ENCODE data around the gene FBXO24. TPM values are rescaled to one million over a fixed set of nuclear protein-coding genes. Genes with fewer than 3 reads are reported as not detected.

Gene FBXO24
- total and polyA plus RNA-seq, 2 of the 4 experiments (the other 2 are of a cell fraction) = 0.43 to 0.54 TPM

- H4K20me1 ChIP-seq (ENCODE audit: insufficient read depth, low read length) = no peaks in the 10 kb centered on the region
- no TSS peak for BruUV-seq (replicated peaks)
- ATAC-seq (ENCODE audit: low read depth) = no peak
- H3K9me1 ChIP-seq (ENCODE audit: insufficient read depth, low read length) = no peaks in the 10 kb centered on the region
- in situ Hi-C loops (cut with MboI; ENCODE audit: low sequenced_read_pairs) = no loop called here
- no peak overlapping the region for H3K23ac ChIP-seq (ENCODE audit: low read depth, low read length)
- no peak overlapping the region for H2AFZ ChIP-seq (replicated peaks; ENCODE audit: low read length, poor library complexity)
- dilution Hi-C loops (cut with HindIII; ENCODE audit: low sequenced_read_pairs, unreplicated experiment) = no loop called here
- no peak overlapping the region for H4K5ac ChIP-seq (ENCODE audit: low read depth, low read length)
- H3K14ac ChIP-seq (replicated peaks; ENCODE audit: low read depth, low read length) = no peak overlapping the region
- no peak overlapping the region for H2AK5ac ChIP-seq (ENCODE audit: low read depth, low read length)
- no peaks in the 10 kb centered on the region for H3K4me1 ChIP-seq (ENCODE audit: control insufficient read depth, insufficient read depth, low read length)
- H3K4ac ChIP-seq (ENCODE audit: low read depth, low read length) = no peak overlapping the region
- H3K27ac ChIP-seq (ENCODE audit: insufficient read depth, low read length) = no peak overlapping the region
- DNase-seq = no peak
- H3K56ac ChIP-seq (ENCODE audit: extremely low read depth, insufficient read depth, low read length) = no peak overlapping the region
- ChIA-PET CTCF (no interaction called here), POLR2A (ENCODE audit: unreplicated experiment) (no interaction called here)
- no peak overlapping the region for H3K18ac ChIP-seq (ENCODE audit: low read depth, low read length)
- WGBS, 2 experiments (ENCODE audit: extremely low coverage in 2 of 2, insufficient read length in 1 of 2) = 50% methylated on average over 1 of the region's 24 CpGs; no CpG with 5 or more reads in 1 of the 2 experiments
- no peak overlapping the region for H3K4me3 ChIP-seq (ENCODE audit: insufficient read depth, low read depth, low read length)
- intact Hi-C loops (cut with micrococcal nuclease) = no loop called here
- no peak for TF ChIP-seq POLR2A (IDR thresholded peaks at IDR 0.05; ENCODE audit: low read depth, low read length)
- no peak for TF ChIP-seq BHLHE40 (IDR thresholded peaks at IDR 0.05; ENCODE audit: low read depth, low read length)
- TF ChIP-seq MXI1 (IDR thresholded peaks at IDR 0.05; ENCODE audit: borderline replicate concordance, low read depth, low read length) = no peak
- TF ChIP-seq MAFK (IDR thresholded peaks at IDR 0.05; ENCODE audit: low read depth, low read length) = no peak
- TF ChIP-seq USF2 (IDR thresholded peaks at IDR 0.05; ENCODE audit: low read depth, low read length) = no peak
- TF ChIP-seq RAD21 (IDR thresholded peaks at IDR 0.05; ENCODE audit: low read length) = no peak
- no peak for TF ChIP-seq FOS (IDR thresholded peaks at IDR 0.05; ENCODE audit: low read depth, low read length)
- no peak for TF ChIP-seq CEBPB (IDR thresholded peaks at IDR 0.05; ENCODE audit: low read depth, low read length)
- TF ChIP-seq CTCF (conservative IDR thresholded peaks at IDR 0.05; ENCODE audit: low read depth, low read length) = no peak
- no peak for TF ChIP-seq RFX5 (IDR thresholded peaks at IDR 0.05; ENCODE audit: low read depth, low read length)
- no peak for TF ChIP-seq NFE2L2 (IDR thresholded peaks at IDR 0.05; ENCODE audit: low read depth, low read length)
- no peak for TF ChIP-seq MAZ (IDR thresholded peaks at IDR 0.05; ENCODE audit: borderline replicate concordance, low read depth, low read length)
- TF ChIP-seq ELK1 (IDR thresholded peaks at IDR 0.05; ENCODE audit: borderline replicate concordance, low read depth, low read length) = no peak
- H3K9me3 ChIP-seq (ENCODE audit: control insufficient read depth, insufficient read depth, low read length) = no peaks in the 10 kb centered on the region
- H2BK20ac ChIP-seq (ENCODE audit: low read depth, low read length) = no peak overlapping the region
- H3K36me3 ChIP-seq (ENCODE audit: control insufficient read depth, insufficient read depth, low read length) = no peaks in the 10 kb centered on the region
- no peak overlapping the region for H2BK5ac ChIP-seq (ENCODE audit: low read depth, low read length, poor library complexity, severe bottlenecking)
- H3K4me2 ChIP-seq (ENCODE audit: low read depth, low read length) = no peak overlapping the region
- no peak overlapping the region for H2BK15ac ChIP-seq (ENCODE audit: low read depth, low read length)
- H2AK9ac ChIP-seq (replicated peaks; ENCODE audit: low read depth, low read length, poor library complexity) = no peak overlapping the region
- H3K79me1 ChIP-seq (ENCODE audit: low read depth in 1 of 2, low read length in 2 of 2) = no peaks in the 10 kb centered on the region
- no peak overlapping the region for H3K9ac ChIP-seq (ENCODE audit: low read depth, low read length)
- H3K27me3 ChIP-seq (ENCODE audit: control insufficient read depth, insufficient read depth, low read length) = peaks cover 22% of the 10 kb centered on the region
- no peak overlapping the region for H4K91ac ChIP-seq (ENCODE audit: insufficient read depth, low read depth, low read length)
- H2BK120ac ChIP-seq (ENCODE audit: low read depth, low read length) = no peak overlapping the region
- no peak overlapping the region for H4K8ac ChIP-seq (ENCODE audit: low read depth in 2 of 2, low read length in 2 of 2)
Observed at GRCh38 chr7:100640517-100641440, 54.7 kb downstream of the FBXO24 start.

Measured in IMR-90 (cell line).